ENCODE measurements around the gene LPA.

DNA sequence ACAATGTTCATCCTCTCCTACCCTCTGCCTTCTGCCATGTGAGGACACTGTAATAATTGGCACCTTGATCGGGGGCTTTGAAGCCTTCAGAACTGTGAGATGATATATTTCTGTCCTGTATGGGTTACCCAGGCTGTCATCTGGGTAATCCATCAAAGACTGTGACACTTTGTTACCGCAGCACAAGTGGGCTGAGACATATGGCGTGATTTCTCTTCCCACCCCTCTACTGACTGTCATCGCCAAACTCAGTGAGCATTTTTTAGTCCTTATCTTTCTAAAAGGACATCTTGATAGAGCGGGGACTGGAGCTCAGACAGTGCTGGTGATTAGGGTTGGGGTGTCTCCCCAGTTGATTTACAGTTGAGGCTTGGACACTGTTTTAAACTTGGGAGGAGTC lies 27.5 kb upstream of the LPA start:
- TF ChIP-seq MYBL2 (CRISPR knock-in tag; IDR thresholded peaks at IDR 0.05), result no peak
- TF ChIP-seq, protein P1, sequence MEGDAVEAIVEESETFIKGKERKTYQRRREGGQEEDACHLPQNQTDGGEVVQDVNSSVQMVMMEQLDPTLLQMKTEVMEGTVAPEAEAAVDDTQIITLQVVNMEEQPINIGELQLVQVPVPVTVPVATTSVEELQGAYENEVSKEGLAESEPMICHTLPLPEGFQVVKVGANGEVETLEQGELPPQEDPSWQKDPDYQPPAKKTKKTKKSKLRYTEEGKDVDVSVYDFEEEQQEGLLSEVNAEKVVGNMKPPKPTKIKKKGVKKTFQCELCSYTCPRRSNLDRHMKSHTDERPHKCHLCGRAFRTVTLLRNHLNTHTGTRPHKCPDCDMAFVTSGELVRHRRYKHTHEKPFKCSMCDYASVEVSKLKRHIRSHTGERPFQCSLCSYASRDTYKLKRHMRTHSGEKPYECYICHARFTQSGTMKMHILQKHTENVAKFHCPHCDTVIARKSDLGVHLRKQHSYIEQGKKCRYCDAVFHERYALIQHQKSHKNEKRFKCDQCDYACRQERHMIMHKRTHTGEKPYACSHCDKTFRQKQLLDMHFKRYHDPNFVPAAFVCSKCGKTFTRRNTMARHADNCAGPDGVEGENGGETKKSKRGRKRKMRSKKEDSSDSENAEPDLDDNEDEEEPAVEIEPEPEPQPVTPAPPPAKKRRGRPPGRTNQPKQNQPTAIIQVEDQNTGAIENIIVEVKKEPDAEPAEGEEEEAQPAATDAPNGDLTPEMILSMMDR (IDR thresholded peaks at IDR 0.05), result no peak
- TF ChIP-seq, protein P2, sequence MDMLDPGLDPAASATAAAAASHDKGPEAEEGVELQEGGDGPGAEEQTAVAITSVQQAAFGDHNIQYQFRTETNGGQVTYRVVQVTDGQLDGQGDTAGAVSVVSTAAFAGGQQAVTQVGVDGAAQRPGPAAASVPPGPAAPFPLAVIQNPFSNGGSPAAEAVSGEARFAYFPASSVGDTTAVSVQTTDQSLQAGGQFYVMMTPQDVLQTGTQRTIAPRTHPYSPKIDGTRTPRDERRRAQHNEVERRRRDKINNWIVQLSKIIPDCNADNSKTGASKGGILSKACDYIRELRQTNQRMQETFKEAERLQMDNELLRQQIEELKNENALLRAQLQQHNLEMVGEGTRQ (CRISPR knock-in tag; IDR thresholded peaks at IDR 0.05), result no peak
- no peak for TF ChIP-seq NR2C2 (CRISPR knock-in tag; IDR thresholded peaks at IDR 0.05)
- TF ChIP-seq, protein P3, sequence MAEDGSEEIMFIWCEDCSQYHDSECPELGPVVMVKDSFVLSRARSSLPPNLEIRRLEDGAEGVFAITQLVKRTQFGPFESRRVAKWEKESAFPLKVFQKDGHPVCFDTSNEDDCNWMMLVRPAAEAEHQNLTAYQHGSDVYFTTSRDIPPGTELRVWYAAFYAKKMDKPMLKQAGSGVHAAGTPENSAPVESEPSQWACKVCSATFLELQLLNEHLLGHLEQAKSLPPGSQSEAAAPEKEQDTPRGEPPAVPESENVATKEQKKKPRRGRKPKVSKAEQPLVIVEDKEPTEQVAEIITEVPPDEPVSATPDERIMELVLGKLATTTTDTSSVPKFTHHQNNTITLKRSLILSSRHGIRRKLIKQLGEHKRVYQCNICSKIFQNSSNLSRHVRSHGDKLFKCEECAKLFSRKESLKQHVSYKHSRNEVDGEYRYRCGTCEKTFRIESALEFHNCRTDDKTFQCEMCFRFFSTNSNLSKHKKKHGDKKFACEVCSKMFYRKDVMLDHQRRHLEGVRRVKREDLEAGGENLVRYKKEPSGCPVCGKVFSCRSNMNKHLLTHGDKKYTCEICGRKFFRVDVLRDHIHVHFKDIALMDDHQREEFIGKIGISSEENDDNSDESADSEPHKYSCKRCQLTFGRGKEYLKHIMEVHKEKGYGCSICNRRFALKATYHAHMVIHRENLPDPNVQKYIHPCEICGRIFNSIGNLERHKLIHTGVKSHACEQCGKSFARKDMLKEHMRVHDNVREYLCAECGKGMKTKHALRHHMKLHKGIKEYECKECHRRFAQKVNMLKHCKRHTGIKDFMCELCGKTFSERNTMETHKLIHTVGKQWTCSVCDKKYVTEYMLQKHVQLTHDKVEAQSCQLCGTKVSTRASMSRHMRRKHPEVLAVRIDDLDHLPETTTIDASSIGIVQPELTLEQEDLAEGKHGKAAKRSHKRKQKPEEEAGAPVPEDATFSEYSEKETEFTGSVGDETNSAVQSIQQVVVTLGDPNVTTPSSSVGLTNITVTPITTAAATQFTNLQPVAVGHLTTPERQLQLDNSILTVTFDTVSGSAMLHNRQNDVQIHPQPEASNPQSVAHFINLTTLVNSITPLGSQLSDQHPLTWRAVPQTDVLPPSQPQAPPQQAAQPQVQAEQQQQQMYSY (CRISPR knock-in tag; IDR thresholded peaks at IDR 0.05), result no peak
- TF ChIP-seq SP1 (CRISPR knock-in tag; conservative IDR thresholded peaks at IDR 0.05), result no peak
- TF ChIP-seq, protein P4, sequence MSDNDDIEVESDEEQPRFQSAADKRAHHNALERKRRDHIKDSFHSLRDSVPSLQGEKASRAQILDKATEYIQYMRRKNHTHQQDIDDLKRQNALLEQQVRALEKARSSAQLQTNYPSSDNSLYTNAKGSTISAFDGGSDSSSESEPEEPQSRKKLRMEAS (CRISPR knock-in tag; IDR thresholded peaks at IDR 0.05), result no peak
- TF ChIP-seq, protein P5, sequence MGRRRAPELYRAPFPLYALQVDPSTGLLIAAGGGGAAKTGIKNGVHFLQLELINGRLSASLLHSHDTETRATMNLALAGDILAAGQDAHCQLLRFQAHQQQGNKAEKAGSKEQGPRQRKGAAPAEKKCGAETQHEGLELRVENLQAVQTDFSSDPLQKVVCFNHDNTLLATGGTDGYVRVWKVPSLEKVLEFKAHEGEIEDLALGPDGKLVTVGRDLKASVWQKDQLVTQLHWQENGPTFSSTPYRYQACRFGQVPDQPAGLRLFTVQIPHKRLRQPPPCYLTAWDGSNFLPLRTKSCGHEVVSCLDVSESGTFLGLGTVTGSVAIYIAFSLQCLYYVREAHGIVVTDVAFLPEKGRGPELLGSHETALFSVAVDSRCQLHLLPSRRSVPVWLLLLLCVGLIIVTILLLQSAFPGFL (CRISPR knock-in tag; IDR thresholded peaks at IDR 0.05; ENCODE audit: borderline replicate concordance), result no peak
